Ascending aorta (tissue), 2 donors: Measurements from ENCODE around the gene PTPN12. TPM values are rescaled to one million over a fixed set of nuclear protein-coding genes. Genes with fewer than 3 reads are reported as not detected.

Source experiments
- DNase-seq, 2 donors: peaks; one replicate each; pipeline ENCODE4 v3.0.0-alpha.2; 2019; ENCODE audit warnings: low spot score in 2 of 2
- H3K27ac ChIP-seq, 2 donors: fragments of 200-600 bp; sonication (generic); one replicate each; pipeline ENCODE4 v1.5.1; 2016 to 2017; ENCODE audit warnings: mild to moderate bottlenecking in 1 of 2
- H3K27me3 ChIP-seq: fragments of 200-600 bp; sonication (generic); one replicate; pipeline ENCODE4 v1.5.1; 2017
- H3K36me3 ChIP-seq, 2 donors: fragments of 200-600 bp; sonication (generic); one replicate each; pipeline ENCODE4 v1.5.1; 2016
- H3K4me1 ChIP-seq, 2 donors: fragments of 200-600 bp; sonication (generic); one replicate each; pipeline ENCODE4 v1.5.1; 2016 to 2017; ENCODE audit warnings: mild to moderate bottlenecking in 1 of 2
- H3K4me3 ChIP-seq, 2 donors: fragments of 200-600 bp; sonication (generic); one replicate each; pipeline ENCODE4 v1.5.1; 2016 to 2017; ENCODE audit warnings: mild to moderate bottlenecking in 1 of 2
- H3K9me3 ChIP-seq, 2 donors: fragments of 200-600 bp; sonication (generic); one replicate each; pipeline ENCODE4 v1.5.1; 2016
- intact Hi-C: fragments of 100-400 bp; cut with DNase I; formaldehyde crosslinking; loops from one replicate; pipeline ENCODE4 v1.15.1; 2023
- total RNA-seq: library from RNA; depleted of rRNA; stranded (reverse); fragments of >200 nt; gene quantifications from one replicate; pipeline ENCODE4 v1.1.0, GENCODE V29; 2016
- TF ChIP-seq, protein P1 (sequence below), 3 experiments: fragments of 200-600 bp in 2 of 3; fragments of 450-650 bp in 1 of 3; sonication (generic) in 2 of 3; IDR thresholded peaks; one replicate each; pipeline ENCODE4 v1.5.1; 2016 to 2019; ENCODE audit warnings: antibody characterized with exemption in 3 of 3, mild to moderate bottlenecking in 1 of 3, moderate library complexity in 1 of 3

PTPN12 gene
- total RNA-seq, 1 donor from 2014 or later = 57.4 TPM

DNA sequence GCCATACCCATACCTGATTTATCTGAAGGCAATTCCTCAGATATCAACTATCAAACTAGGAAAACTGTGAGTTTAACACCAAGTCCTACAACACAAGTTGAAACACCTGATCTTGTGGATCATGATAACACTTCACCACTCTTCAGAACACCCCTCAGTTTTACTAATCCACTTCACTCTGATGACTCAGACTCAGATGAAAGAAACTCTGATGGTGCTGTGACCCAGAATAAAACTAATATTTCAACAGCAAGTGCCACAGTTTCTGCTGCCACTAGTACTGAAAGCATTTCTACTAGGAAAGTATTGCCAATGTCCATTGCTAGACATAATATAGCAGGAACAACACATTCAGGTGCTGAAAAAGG, 90.2 kb downstream of the PTPN12 start:
- TF ChIP-seq, protein P1, sequence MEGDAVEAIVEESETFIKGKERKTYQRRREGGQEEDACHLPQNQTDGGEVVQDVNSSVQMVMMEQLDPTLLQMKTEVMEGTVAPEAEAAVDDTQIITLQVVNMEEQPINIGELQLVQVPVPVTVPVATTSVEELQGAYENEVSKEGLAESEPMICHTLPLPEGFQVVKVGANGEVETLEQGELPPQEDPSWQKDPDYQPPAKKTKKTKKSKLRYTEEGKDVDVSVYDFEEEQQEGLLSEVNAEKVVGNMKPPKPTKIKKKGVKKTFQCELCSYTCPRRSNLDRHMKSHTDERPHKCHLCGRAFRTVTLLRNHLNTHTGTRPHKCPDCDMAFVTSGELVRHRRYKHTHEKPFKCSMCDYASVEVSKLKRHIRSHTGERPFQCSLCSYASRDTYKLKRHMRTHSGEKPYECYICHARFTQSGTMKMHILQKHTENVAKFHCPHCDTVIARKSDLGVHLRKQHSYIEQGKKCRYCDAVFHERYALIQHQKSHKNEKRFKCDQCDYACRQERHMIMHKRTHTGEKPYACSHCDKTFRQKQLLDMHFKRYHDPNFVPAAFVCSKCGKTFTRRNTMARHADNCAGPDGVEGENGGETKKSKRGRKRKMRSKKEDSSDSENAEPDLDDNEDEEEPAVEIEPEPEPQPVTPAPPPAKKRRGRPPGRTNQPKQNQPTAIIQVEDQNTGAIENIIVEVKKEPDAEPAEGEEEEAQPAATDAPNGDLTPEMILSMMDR (IDR thresholded peaks at IDR 0.05) = no peak
- Histone ChIP-seq H3K4me3 (no peak overlapping the region), H3K36me3 (peaks cover 26 to 42% of the 10 kb centered on the region in 2 donors), H3K27me3 (no peaks in the 10 kb centered on the region), H3K4me1 (no peaks in the 10 kb centered on the region), H3K9me3 (no peaks in the 10 kb centered on the region), H3K27ac (no peak overlapping the region)
- intact Hi-C loops = no loop called here
- no peak for DNase-seq

DNA sequence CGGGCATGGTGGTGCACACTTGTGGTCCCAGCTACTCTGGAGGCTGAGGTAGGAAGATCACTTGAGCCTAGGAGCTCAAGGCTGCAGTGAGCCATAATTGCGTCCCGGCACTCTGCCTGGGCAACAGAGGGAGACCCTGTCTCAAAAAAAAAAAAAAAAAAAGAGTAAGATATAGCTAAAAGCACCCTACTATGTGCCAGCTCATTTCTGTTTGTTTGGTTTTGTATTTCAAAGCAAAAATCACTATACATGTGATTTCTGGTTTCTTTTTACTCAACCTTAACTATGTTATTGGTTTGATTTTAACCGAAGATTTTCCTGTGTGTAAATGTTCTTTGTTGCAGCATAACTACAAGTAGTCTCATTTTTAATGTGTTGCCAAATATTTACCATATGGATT, 92.7 kb downstream of the PTPN12 start:
- TF ChIP-seq, protein P1 (IDR thresholded peaks at IDR 0.05) = no peak
- H3K9me3 ChIP-seq = no peaks in the 10 kb centered on the region
- no peak for DNase-seq
- H3K4me1 ChIP-seq = no peaks in the 10 kb centered on the region
- no peak overlapping the region for H3K4me3 ChIP-seq
- intact Hi-C loops = no loop called here
- no peaks in the 10 kb centered on the region for H3K27me3 ChIP-seq
- H3K36me3 ChIP-seq = peaks cover 30 to 63% of the 10 kb centered on the region in 2 donors
- H3K27ac ChIP-seq = no peak overlapping the region

DNA sequence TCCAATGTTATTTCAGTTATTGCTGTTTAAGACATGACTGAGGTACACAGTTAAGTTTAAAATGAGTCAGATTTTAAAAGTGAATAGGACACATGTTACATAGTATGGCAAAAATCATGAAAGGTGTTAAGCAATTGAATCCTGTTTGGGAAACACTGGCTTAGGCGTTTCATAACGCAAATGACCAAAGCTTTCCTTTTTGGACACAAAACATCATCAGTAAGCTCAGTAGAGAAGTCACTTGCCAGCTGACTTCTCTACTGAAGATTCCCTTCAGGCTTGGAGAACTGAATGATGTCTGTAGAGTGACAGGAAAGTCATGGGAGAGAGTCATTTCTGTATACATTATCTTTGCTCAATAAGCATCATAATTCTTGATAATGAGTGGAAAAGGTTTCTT, 94.7 kb downstream of the PTPN12 start:
- Histone ChIP-seq H3K36me3 (peaks cover 30 to 72% of the 10 kb centered on the region in 2 donors), H3K27ac (no peak overlapping the region)
- TF ChIP-seq, protein P1 (IDR thresholded peaks at IDR 0.05) = no peak

DNA sequence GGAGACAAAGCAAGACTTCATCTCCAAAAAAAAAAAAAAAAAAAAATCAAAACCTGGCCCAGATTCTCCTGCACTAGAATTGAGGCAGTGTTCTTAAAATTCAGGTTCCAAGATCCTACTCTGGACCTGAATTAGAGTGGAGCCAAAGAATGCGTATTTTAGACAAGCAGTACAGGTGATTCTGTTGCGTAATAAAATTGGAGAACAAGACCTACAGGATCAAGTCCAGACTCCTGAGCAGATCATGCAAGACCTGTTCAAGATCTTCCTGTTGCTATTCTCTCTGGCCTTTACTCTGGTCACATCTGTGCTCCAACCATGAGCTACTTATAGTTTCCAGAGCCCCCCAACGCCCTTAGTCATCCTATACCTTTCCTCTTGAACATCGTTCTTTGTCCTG, 107.7 kb downstream of the PTPN12 start:
- intact Hi-C loops = no loop called here
- no peak for DNase-seq
- Histone ChIP-seq H3K4me1 (no peaks in the 10 kb centered on the region), H3K27ac (no peak overlapping the region), H3K4me3 (no peak overlapping the region), H3K36me3 (peaks cover 26 to 42% of the 10 kb centered on the region in 2 donors), H3K27me3 (no peaks in the 10 kb centered on the region), H3K9me3 (no peaks in the 10 kb centered on the region)
- TF ChIP-seq, protein P1 (IDR thresholded peaks at IDR 0.05) = no peak

More for the DNA sequence above, 94.7 kb downstream of the PTPN12 start:
- intact Hi-C loops = no loop called here
- H3K27me3 ChIP-seq = no peaks in the 10 kb centered on the region
- H3K9me3 ChIP-seq = no peaks in the 10 kb centered on the region
- H3K4me3 ChIP-seq = no peak overlapping the region
- no peaks in the 10 kb centered on the region for H3K4me1 ChIP-seq
- no peak for DNase-seq

DNA sequence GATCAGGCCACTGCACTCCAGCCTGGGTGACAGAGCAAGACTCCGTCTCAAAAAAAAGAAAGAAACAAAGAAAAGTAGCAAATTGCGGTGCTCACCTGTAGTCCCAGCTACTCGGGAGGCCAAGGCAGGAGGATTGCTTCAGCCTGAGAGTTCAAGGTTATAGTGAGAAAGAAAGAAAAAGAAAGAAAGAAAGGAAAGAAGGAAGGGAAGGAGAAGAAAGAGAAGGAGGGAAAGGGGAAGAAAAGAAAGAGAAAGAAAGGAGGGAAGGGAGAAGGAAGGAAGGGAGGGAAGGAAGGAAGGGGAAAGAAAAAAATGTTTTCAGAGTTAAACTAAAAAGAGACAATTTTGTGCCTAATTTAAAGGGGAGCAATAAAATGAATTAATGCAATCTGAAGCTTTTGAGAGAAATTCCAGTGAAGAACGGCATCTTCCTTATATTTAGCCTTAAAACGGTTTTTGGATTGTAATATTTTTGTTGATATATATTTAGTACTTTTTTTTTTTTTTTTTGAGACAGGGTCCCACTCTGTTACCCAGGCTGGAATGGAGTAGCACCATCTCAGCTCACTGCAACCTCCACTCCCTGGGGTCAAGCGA, 111.7 kb downstream of the PTPN12 start:
- H3K27me3 ChIP-seq = no peaks in the 10 kb centered on the region
- intact Hi-C loops = no loop called here
- peaks cover 12 to 16% of the 10 kb centered on the region in 2 donors for H3K36me3 ChIP-seq
- no peaks in the 10 kb centered on the region for H3K9me3 ChIP-seq
- H3K4me3 ChIP-seq = no peak overlapping the region
- H3K4me1 ChIP-seq = no peaks in the 10 kb centered on the region
- DNase-seq = no peak
- no peak overlapping the region for H3K27ac ChIP-seq
- TF ChIP-seq, protein P1 (IDR thresholded peaks at IDR 0.05) = no peak
